ENCODE results near the gene COL24A1.
"Not testable (repeated sequence)": the region's sequence is repeated elsewhere in the genome, so short reads cannot be mapped to it uniquely, and the experiment has no call there.

The COL24A1 gene

DNA sequence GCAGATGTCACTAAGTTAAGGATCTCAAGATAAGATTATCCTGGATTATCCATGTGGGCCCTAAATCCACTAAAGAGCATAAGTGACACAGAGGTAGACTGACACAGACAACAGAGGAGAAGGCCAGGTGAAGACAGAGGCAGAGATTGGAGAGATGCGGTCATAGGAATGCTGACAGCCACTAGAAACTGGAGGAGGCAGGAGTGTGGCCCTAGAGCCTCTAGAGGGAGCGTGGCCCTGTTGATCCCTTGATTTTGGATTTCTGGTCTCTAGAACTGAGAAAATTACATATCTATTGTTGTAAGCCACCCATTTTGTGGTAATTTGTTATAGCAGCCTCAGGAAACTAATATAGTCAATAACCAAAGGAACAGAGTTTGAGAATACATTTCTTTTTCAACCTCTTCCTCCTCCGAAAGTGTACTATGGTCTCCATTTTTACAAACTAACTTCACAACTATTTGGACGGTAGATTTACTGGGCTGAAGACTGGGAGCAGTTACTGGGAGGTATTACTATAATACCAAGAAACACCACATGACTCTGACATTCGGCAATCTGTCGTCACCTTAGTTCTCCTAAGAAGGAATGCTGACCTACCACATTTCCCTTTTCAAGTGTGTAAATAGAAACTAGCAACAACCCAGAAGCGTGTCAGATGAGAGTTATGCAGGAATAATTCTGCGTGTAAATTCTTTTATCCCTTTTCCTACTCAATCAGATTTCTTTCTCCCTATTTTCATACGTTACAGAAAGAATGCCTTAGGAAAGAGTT is 332.3 kb downstream of the COL24A1 start:
- H3K4me1 ChIP-seq (ENCODE audit: insufficient read depth, low read length), result no peaks in the 10 kb centered on the region
- H3K9me3 ChIP-seq (ENCODE audit: insufficient read depth, low read depth, low read length), result no peaks in the 10 kb centered on the region
- H3K36me3 ChIP-seq (ENCODE audit: insufficient read depth, low read depth, low read length), result no peaks in the 10 kb centered on the region
- no peaks in the 10 kb centered on the region for H3K27me3 ChIP-seq (ENCODE audit: insufficient read depth, low read length)
- no peak overlapping the region for H3K27ac ChIP-seq (ENCODE audit: low read length)
- H3K4me3 ChIP-seq (ENCODE audit: low read length), result no peak overlapping the region
- H3K9ac ChIP-seq (ENCODE audit: low read depth, low read length), result no peak overlapping the region

DNA sequence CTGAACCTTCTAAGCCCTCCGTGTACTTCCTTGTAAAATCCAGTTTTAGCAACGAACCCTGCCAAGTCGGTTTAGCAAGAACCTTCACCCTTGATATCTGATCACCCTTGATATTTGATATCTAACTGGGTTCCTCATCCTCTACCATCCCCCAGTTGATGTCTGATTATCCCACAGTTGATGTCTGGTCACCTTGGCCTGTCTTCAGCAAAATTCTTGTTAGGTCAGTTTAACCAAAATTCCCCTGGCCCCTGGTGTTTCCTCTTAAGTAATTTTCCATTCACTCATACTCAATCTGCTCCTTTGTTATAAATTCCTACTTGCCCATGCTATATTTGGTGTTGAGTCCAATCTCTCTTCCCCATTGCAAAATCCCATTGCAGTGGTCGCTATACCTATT is 333.9 kb downstream of the COL24A1 start:
- no peak overlapping the region for H3K9ac ChIP-seq (ENCODE audit: low read depth, low read length)
- no peaks in the 10 kb centered on the region for H3K36me3 ChIP-seq (ENCODE audit: insufficient read depth, low read depth, low read length)
- H3K27ac ChIP-seq (ENCODE audit: low read length), result no peak overlapping the region
- no peak overlapping the region for H3K4me3 ChIP-seq (ENCODE audit: low read length)
- H3K27me3 ChIP-seq (ENCODE audit: insufficient read depth, low read length), result no peaks in the 10 kb centered on the region
- no peaks in the 10 kb centered on the region for H3K9me3 ChIP-seq (ENCODE audit: insufficient read depth, low read depth, low read length)
- H3K4me1 ChIP-seq (ENCODE audit: insufficient read depth, low read length), result peaks cover 12% of the 10 kb centered on the region; the same call in 1 of the 2 replicates

GRCh38 chr1:85818371-85818770 is 338.2 kb downstream of the COL24A1 start:
- no peaks in the 10 kb centered on the region for H3K27me3 ChIP-seq (ENCODE audit: insufficient read depth, low read length)
- no peak overlapping the region for H3K4me3 ChIP-seq (ENCODE audit: low read length)
- H3K36me3 ChIP-seq (ENCODE audit: insufficient read depth, low read depth, low read length), result no peaks in the 10 kb centered on the region
- peaks cover 12% of the 10 kb centered on the region; the same call in 1 of the 2 replicates for H3K4me1 ChIP-seq (ENCODE audit: insufficient read depth, low read length)
- no peak overlapping the region for H3K27ac ChIP-seq (ENCODE audit: low read length)
- H3K9ac ChIP-seq (ENCODE audit: low read depth, low read length), result no peak overlapping the region
- no peaks in the 10 kb centered on the region for H3K9me3 ChIP-seq (ENCODE audit: insufficient read depth, low read depth, low read length)

- H3K9me3 ChIP-seq (ENCODE audit: insufficient read depth, low read depth, low read length), result no peaks in the 10 kb centered on the region
- peaks cover 12% of the 10 kb centered on the region; the same call in 1 of the 2 replicates for H3K4me1 ChIP-seq (ENCODE audit: insufficient read depth, low read length)
- no peaks in the 10 kb centered on the region for H3K27me3 ChIP-seq (ENCODE audit: insufficient read depth, low read length)
- H3K9ac ChIP-seq (ENCODE audit: low read depth, low read length), result no peak overlapping the region
- no peak overlapping the region for H3K4me3 ChIP-seq (ENCODE audit: low read length)
- no peaks in the 10 kb centered on the region for H3K36me3 ChIP-seq (ENCODE audit: insufficient read depth, low read depth, low read length)
- H3K27ac ChIP-seq (ENCODE audit: low read length), result no peak overlapping the region
These were observed 340.0 kb downstream of the COL24A1 start for GRCh38 chr1:85816606-85817005.

DNA sequence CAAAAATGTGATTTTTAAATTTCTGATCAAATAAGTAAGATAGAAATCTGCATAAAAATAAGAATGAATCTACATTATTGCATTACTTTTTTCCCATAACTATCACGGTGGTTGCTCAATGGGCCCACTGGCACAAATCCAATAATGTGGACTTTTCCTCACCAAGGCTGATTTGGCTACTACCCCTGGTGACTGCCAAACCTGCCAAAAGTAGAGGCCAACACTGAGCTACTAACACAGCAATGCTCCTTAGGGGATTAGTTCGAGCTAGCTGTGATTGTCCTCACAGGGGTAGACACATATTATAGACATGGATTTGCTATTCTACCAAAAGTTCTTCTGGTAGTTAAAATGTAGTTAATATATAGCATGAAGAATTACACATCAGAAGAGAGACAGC is 340.7 kb downstream of the COL24A1 start:
- Histone ChIP-seq H3K9me3 (ENCODE audit: insufficient read depth, low read depth, low read length) (no peaks in the 10 kb centered on the region), H3K9ac (ENCODE audit: low read depth, low read length) (no peak overlapping the region), H3K4me3 (ENCODE audit: low read length) (no peak overlapping the region), H3K36me3 (ENCODE audit: insufficient read depth, low read depth, low read length) (no peaks in the 10 kb centered on the region), H3K27ac (ENCODE audit: low read length) (no peak overlapping the region), H3K4me1 (ENCODE audit: insufficient read depth, low read length) (peaks cover 12% of the 10 kb centered on the region; the same call in 1 of the 2 replicates), H3K27me3 (ENCODE audit: insufficient read depth, low read length) (no peaks in the 10 kb centered on the region)

DNA sequence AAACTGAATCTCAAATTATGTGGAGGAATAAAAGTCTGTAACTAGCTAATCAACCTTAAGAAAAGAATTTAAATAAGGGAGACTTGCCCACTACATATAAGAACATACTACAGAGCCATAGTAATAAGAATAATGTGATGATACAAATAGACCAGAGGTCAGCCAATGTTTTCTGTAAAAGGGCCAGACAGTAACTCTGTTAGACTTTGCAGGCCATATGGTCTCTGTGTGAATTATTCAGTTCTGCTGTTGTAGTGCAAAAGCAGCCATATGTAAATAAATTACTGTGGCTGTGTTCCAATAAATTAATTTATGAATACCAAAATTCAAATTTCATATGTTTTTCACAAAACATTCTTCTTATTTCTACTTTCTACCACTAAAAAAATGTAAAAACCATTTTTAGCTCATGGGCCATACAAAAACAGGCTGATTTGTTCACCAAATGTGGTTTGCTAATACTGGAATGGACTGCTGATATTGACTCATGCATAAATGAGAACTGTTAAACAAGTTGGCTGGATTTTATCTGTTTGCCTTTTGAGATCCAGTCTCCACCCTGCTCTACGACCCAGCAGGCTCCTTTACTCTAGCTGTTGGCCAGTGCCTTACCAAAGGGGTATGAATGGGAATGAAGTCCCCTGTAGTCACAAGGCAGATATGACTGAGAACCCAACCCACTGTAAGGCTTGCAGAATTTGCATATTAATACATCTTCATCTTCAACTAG is 350.2 kb downstream of the COL24A1 start:
- Histone ChIP-seq H3K9me3 (ENCODE audit: insufficient read depth, low read depth, low read length) (peaks cover 11% of the 10 kb centered on the region), H3K27me3 (ENCODE audit: insufficient read depth, low read length) (no peaks in the 10 kb centered on the region), H3K9ac (ENCODE audit: low read depth, low read length) (no peak overlapping the region), H3K4me3 (ENCODE audit: low read length) (no peak overlapping the region), H3K36me3 (ENCODE audit: insufficient read depth, low read depth, low read length) (no peaks in the 10 kb centered on the region), H3K4me1 (ENCODE audit: insufficient read depth, low read length) (no peaks in the 10 kb centered on the region), H3K27ac (ENCODE audit: low read length) (no peak overlapping the region)

GRCh38 chr1:85801520-85801919 is 355.1 kb downstream of the COL24A1 start:
- H3K9ac ChIP-seq (ENCODE audit: low read depth, low read length), result no peak overlapping the region
- H3K9me3 ChIP-seq (ENCODE audit: insufficient read depth, low read depth, low read length), result no peaks in the 10 kb centered on the region
- no peaks in the 10 kb centered on the region for H3K36me3 ChIP-seq (ENCODE audit: insufficient read depth, low read depth, low read length)
- H3K4me3 ChIP-seq (ENCODE audit: low read length), result no peak overlapping the region
- no peaks in the 10 kb centered on the region for H3K4me1 ChIP-seq (ENCODE audit: insufficient read depth, low read length)
- no peak overlapping the region for H3K27ac ChIP-seq (ENCODE audit: low read length)
- H3K27me3 ChIP-seq (ENCODE audit: insufficient read depth, low read length), result no peaks in the 10 kb centered on the region

DNA sequence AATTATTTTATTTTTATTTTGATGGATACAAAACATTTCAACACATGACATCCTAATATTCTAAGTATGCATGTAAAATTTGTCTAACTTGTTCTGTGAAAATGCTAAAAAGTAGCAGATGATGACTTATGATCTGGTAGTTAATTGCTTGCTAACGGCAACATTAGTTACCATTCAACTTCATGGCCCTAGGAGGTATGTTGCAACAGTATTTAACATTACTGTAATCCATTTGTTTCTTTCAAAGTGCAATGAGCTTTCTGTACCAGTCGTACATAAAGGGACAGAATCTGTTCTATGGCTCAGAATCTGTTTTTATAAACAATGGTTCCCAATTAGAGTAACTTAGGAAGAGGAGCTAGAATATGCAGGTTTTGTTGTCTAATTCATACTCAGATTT is 356.8 kb downstream of the COL24A1 start:
- Histone ChIP-seq H3K9me3 (ENCODE audit: insufficient read depth, low read depth, low read length) (no peaks in the 10 kb centered on the region), H3K4me3 (ENCODE audit: low read length) (no peak overlapping the region), H3K27me3 (ENCODE audit: insufficient read depth, low read length) (no peaks in the 10 kb centered on the region), H3K9ac (ENCODE audit: low read depth, low read length) (no peak overlapping the region), H3K4me1 (ENCODE audit: insufficient read depth, low read length) (no peaks in the 10 kb centered on the region), H3K27ac (ENCODE audit: low read length) (no peak overlapping the region), H3K36me3 (ENCODE audit: insufficient read depth, low read depth, low read length) (no peaks in the 10 kb centered on the region)

- Histone ChIP-seq H3K27ac (ENCODE audit: low read length) (no peak overlapping the region), H3K4me3 (ENCODE audit: low read length) (no peak overlapping the region), H3K27me3 (ENCODE audit: insufficient read depth, low read length) (no peaks in the 10 kb centered on the region), H3K9me3 (ENCODE audit: insufficient read depth, low read depth, low read length) (no peaks in the 10 kb centered on the region), H3K36me3 (ENCODE audit: insufficient read depth, low read depth, low read length) (no peaks in the 10 kb centered on the region), H3K9ac (ENCODE audit: low read depth, low read length) (no peak overlapping the region), H3K4me1 (ENCODE audit: insufficient read depth, low read length) (no peaks in the 10 kb centered on the region)
These were observed 358.2 kb downstream of the COL24A1 start for GRCh38 chr1:85798419-85798818.

- not testable (repeated sequence) for H3K36me3 ChIP-seq (ENCODE audit: insufficient read depth, low read depth, low read length); H3K27ac ChIP-seq (ENCODE audit: low read length); H3K4me3 ChIP-seq (ENCODE audit: low read length); H3K27me3 ChIP-seq (ENCODE audit: insufficient read depth, low read length); H3K4me1 ChIP-seq (ENCODE audit: insufficient read depth, low read length); H3K9me3 ChIP-seq (ENCODE audit: insufficient read depth, low read depth, low read length); H3K9ac ChIP-seq (ENCODE audit: low read depth, low read length)
These were observed 379.6 kb downstream of the COL24A1 start for GRCh38 chr1:85777021-85777420.

- no peaks in the 10 kb centered on the region for H3K36me3 ChIP-seq (ENCODE audit: insufficient read depth, low read depth, low read length)
- no peak overlapping the region for H3K9ac ChIP-seq (ENCODE audit: low read depth, low read length)
- no peaks in the 10 kb centered on the region for H3K27me3 ChIP-seq (ENCODE audit: insufficient read depth, low read length)
- H3K4me3 ChIP-seq (ENCODE audit: low read length), result no peak overlapping the region
- no peaks in the 10 kb centered on the region for H3K9me3 ChIP-seq (ENCODE audit: insufficient read depth, low read depth, low read length)
- no peak overlapping the region for H3K27ac ChIP-seq (ENCODE audit: low read length)
- no peaks in the 10 kb centered on the region for H3K4me1 ChIP-seq (ENCODE audit: insufficient read depth, low read length)
These were observed 393.8 kb downstream of the COL24A1 start for GRCh38 chr1:85762804-85763203.

DNA sequence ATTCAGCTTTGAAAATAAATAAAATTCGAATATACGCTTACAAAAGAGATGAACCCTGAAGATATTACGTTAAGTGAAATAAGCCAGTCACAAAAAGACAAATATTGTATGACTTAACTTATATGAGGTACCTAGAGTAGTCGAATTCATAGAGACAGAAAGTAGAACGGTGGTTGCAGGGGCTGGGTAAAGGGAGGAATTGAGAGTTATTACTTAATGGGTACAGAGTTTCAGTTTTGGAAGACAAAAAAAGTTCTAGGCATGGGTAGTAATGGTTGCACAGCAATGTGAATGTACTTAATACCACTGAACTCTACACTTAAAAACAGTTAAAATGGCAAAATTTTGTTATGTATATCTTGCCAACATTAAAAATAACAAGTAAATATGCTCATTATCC is 399.7 kb downstream of the COL24A1 start:
- Histone ChIP-seq H3K27ac (ENCODE audit: low read length) (no peak overlapping the region), H3K9me3 (ENCODE audit: insufficient read depth, low read depth, low read length) (no peaks in the 10 kb centered on the region; the same call in 1 of the 2 replicates), H3K9ac (ENCODE audit: low read depth, low read length) (no peak overlapping the region)

More for the DNA sequence above, 399.7 kb downstream of the COL24A1 start:
- no peaks in the 10 kb centered on the region for H3K27me3 ChIP-seq (ENCODE audit: insufficient read depth, low read length)
- no peak overlapping the region for H3K4me3 ChIP-seq (ENCODE audit: low read length)
- H3K36me3 ChIP-seq (ENCODE audit: insufficient read depth, low read depth, low read length), result no peaks in the 10 kb centered on the region
- H3K4me1 ChIP-seq (ENCODE audit: insufficient read depth, low read length), result no peaks in the 10 kb centered on the region
